DMS153 treated with DMSO at 0.1 percent for 48 hours (cell line): Measurements from ENCODE around the gene POLA1.
"Not testable (repeated sequence)": the region's sequence is repeated elsewhere in the genome, so short reads cannot be mapped to it uniquely, and the experiment has no call there.

Experiments
- DNase-seq: peaks from one replicate; lab custom pipeline; 2025; ENCODE audit not compliant: unreplicated experiment; lab: John Stamatoyannopoulos, UW

The POLA1 gene

DNA sequence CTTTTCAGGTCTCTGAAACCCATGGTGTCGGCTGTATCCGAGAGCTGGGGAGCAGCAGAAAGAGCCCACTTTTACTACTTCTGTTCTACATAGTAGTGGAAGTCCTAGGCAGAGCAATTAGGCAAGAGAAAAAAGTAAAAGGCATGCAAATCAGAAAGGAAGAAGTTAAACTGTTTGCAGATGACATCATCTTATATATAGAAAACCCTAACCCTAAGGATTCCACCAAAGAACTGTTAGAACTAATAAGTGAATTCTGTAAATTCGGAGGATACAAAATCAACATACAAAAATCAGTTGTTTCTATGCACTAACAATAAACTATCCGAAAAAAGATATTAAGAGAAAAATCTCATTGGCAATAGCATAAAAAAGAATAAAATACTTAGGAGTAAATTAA, 95.3 kb downstream of the POLA1 start:
- no peak for DNase-seq

GRCh38 chrX:24790166-24790565, 96.4 kb downstream of the POLA1 start:
- DNase-seq = no peak

GRCh38 chrX:24796204-24796603, 102.5 kb downstream of the POLA1 start:
- DNase-seq = no peak

- no peak for DNase-seq
These were observed 105.4 kb downstream of the POLA1 start for GRCh38 chrX:24799078-24799477.

GRCh38 chrX:24799565-24799964, 105.8 kb downstream of the POLA1 start:
- DNase-seq = no peak

DNA sequence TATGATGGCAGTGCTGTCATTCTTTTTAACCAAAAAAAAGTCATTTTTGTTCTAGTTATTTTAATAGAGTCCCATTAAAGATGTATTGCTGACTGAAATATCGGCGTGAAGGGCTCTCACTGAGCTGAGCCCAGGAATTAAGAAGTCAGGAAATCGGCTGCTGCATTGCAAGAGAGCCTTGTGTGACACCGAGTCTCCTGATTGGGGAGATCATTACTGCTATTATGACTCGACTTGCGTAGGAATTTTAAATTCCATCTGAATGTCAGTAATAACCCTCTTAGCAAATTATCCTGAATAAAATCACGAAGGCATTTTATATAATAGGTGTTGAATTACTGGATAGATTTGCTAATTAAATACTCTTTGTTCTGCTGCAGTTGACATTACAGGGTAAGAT, 111.5 kb downstream of the POLA1 start:
- DNase-seq = no peak

- DNase-seq = not testable (repeated sequence)
These were observed 126.1 kb downstream of the POLA1 start for GRCh38 chrX:24819807-24820206.

DNA sequence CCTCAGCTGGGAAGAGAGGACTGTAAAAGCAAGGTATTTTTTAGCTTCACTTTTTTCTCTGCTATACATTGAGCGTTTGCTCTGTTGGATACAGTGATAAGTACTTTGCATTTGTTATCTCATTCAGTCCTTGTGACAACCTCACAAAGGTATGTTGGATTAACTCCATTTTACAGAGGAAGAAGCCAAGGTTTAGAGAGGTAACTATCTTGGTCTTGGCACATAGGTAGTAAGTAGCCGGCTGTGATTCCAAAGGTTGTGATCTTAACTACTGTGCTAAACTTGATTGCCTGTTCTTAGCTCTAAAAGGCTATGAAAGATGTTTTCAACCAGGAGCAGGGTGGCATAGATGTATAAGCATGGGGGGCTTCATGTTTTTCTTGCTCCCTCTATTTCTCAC, 134.4 kb downstream of the POLA1 start:
- DNase-seq = no peak

GRCh38 chrX:24828600-24828999, 134.9 kb downstream of the POLA1 start:
- DNase-seq = no peak

DNA sequence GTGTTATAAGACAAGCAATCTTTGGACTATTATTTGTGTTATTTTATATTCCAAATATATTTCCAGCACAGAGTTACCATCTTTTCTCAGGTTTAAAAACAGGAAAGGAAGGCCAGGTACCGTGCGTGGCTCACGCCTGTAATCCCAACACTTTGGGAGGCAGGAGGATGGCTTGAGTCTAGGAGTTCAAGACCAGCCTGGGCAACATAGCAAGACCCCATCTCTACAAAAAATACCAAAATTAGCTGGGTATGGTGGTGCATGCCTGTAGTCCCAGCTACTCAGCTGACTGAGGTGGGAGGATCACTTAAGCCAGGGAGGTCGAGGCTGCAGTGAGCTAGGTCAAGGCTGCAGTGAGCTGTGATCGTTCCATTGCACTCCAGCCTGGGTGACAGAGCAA, 140.0 kb downstream of the POLA1 start:
- no peak for DNase-seq

DNA sequence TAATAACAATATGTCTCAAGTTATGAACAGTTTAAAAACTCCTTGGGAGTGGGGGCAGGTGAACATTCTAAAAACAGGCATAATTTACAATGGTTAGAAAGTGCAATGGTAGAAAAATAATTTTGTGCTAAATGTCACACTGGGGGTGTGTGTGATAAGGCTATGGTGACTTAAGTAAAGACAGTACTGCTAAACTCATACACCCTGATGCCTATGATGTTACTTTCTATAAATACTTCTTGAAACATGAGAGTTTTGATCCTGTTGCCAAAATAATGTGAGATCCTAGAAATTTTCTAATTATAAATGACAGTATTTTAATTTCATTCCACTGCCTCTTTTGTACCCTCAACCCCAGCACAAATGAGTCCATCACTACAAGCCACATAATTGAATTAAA, 144.2 kb downstream of the POLA1 start:
- no peak for DNase-seq

DNA sequence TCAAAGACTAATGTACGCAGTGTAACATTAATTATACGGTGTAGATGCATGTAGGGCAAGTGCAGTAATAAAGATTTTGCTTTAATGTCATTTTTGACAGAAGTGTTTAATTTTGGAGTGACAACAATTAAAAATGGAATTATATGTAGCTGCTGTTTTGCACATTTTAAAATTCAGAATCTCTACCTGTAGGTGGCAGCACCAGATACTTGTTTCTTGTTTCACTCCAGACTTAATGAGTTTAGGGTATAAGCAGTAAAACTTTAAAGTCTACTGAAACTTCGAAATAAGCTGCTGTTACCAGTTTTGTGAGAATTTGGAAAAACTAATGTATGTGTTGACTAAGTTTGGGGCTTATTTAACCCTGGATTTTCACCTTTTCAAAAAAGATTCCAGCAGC, 144.9 kb downstream of the POLA1 start:
- no peak for DNase-seq

DNA sequence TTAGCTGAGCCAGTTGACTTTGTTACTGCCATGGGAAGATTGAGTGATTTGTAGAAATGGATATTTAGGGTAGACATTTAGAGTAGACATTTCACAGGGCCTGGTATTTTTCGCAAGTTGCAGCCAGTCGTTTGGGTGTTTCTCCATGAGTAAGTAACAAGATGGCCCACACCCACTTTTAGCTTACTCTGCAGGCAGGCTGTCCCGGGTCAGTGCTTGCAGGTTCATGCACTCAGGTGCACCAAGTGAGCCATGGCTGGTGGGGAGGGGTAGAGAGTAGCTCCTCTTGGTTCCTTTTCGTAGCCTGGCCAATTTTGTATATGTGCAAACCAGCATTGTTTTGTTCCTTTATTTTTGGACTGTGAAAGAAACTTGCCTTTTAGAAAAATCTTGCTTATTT, 145.6 kb downstream of the POLA1 start:
- DNase-seq = no peak

GRCh38 chrX:24842486-24842885, 148.8 kb downstream of the POLA1 start:
- DNase-seq = no peak

DNA sequence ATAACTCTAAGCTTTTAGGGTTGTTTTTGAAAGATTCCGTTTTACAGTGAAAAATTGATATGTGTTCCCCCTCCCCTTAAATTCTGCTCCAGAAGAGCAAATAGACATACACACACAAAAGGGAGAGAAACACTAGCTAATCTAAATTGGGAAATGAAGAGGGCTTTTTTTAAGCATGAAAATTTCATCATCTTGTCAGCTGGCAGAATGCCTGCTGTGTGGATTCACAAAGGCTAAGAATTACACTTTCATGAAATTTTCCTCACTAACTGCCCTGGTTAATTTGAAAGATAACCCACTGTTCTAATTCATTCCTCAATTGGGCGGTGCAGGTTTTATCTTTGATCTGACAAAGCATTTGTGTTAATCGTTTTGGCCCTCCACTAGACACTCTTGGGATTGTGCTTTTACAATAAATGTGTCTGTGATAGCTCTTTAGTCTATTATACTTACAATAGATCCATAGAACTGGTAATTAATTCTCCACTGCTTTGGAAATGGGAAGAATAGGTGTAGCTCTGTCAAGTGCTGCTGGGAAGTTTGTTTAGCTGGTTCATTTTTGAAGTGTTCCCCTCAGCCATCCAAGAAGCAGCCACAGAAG, 152.9 kb downstream of the POLA1 start:
- DNase-seq = no peak

- DNase-seq = no peak
These were observed 157.6 kb downstream of the POLA1 start for GRCh38 chrX:24851289-24851688.

DNA sequence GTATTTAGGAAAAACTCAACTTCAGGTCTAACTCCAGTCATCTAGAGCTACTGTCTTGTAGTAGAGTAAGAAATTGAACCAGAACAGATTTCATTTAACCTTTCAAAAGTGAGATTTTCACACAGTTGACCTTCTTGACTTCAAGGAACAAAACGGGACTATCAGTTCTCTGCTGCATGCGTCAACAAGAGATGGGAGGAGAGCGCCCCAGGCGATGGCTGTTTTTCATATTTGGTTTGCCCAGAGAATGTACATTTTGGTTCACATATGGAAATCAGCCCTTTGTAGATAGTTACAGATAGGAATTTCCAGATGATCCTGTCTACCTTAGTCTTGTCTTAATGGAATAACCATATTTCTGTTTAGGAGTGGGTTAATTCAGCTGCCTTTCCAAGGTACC, 158.1 kb downstream of the POLA1 start:
- DNase-seq = no peak

DNA sequence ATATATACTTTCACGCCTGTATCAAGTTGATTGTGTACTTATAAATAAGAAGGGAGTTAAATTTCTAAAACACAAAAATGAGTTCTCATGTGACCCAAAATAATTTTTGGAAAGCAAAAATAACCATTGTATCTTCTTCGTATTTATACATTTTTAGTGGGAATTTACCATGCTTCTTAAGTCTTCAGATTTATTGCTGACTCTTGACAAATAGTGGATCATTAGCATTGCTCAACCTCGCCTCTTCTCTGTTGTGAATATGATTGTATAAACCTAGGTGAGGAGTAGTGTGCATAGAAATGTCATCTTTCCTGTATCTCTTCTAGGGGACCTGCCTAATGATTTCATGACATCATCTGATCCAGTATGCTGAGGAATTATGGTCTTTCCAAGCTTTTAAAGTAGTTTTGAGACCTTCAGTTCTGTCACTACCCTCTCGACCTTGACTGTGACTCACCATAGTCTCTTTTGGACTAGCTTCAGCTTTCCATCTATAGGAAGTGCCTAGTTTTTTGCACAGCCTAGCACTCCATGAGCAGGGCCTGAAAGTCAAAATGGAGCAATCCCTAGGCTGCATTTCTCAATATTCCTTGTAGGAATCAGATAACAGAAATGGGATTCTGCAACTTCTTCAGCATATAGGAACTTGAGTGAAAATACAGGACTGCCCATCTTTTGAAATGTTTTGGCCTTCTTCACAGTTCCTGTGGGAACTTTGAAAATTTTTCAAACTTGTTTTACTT, 164.5 kb downstream of the POLA1 start:
- DNase-seq = no peak

DNA sequence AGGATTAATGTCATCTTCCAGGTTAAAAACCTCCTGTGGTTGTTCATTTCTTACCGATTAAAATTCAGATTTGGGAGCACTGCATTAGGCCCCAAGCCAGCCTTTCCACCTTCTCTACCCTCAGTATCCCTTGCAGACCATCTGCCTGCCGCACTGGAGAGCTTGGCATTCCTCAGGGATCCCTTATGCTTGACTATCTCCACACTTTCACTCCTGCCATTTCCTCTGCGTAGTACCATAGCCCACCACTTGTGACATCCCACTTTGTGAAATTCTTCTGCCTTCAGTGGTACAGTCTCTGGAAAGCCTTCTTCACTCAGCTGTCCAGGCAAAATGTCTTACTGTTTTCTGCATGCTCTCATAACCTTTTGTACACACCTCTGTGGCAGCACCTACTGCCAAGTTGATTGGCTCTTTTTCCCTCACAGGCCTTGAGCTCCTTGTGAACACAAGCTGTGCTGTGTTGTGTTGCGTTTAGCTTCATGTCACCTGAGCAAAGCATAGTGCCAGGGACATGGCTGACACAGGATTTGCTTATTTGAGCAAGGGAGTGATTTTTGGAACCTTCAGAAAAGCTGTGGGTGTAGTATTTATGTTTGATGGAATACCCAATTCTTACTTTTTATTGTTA, 165.6 kb downstream of the POLA1 start:
- no peak for DNase-seq

- no peak for DNase-seq
These were observed 166.4 kb downstream of the POLA1 start for GRCh38 chrX:24860140-24860539.

DNA sequence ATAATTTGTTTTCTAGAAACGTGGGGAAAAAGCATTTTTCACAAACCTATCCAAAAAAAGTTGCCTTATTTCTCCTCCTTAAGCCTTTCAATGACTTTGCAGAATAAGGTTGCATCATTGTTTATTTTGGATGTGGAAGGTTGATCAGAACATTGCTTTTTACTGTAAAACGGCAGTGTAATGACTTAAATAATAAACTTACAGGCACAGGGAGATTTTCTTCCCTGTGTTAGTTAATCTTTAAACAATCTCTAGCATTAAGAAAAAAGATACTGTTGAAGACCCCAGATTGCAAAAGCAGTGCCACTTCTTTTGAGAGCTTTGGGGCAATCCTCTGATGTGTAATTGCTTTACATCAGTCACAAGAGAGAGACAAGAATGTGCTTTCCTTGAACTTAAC, 168.6 kb downstream of the POLA1 start:
- DNase-seq = no peak

DNA sequence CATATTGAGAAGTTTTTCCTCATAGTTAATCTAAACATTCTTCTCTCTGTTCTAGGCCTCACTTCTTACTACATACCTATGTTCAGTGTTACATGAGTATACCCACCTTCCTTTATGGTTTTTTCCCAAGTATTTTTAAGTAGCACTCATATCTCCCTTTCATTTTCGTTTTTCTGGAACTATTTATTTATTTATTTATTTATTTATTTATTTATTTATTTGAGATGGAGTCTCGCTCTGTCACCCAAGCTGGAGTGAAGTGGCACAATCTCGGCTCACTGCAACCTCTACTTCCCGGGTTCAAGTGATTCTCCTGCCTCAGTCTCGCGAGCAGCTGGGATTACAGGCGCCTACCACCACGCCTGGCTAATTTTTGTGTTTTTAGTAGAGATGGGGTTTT, 170.1 kb downstream of the POLA1 start:
- DNase-seq = not testable (repeated sequence)

- DNase-seq = no peak
These were observed 176.4 kb downstream of the POLA1 start for GRCh38 chrX:24870143-24870542.
